HEK293 (cell line): ENCODE data around the gene SUOX.

Experiments
- CTCF ChIA-PET: fragments of 350-600 bp; formaldehyde crosslinking; extraction: SDS; loops from one replicate; lab custom pipeline; 2021; ENCODE audit warnings: antibody characterized with exemption; lab: Yijun Ruan, JAX
- POLR2A ChIA-PET: fragments of 300-600 bp; formaldehyde crosslinking; extraction: SDS; loops from one replicate; lab custom pipeline; 2020; ENCODE audit warnings: antibody characterized with exemption, inconsistent platforms; lab: Yijun Ruan, JAX
- H3K27ac ChIP-seq: fragments of 200-500 bp; sonication (Bioruptor generic); 2 replicates; pipeline ENCODE4 v1.5.1; 2014; ENCODE audit warnings: low read depth, low read length, control low read depth, inconsistent platforms; ENCODE audit errors: extremely low read depth
- H3K36me3 ChIP-seq, 2 experiments: fragments of 200-500 bp in 1 of 2; sonication (Bioruptor generic) in 1 of 2; 1 replicate in 1 of 2; 2 replicates in 1 of 2; pipeline ENCODE4 v1.5.1; 2014 to 2017; ENCODE audit warnings: inconsistent platforms in 2 of 2, low read length in 2 of 2; ENCODE audit not compliant: control insufficient read depth in 2 of 2, insufficient read depth in 1 of 2
- H3K4me1 ChIP-seq: fragments of 200-500 bp; sonication (Bioruptor generic); 2 replicates; pipeline ENCODE4 v1.5.1; 2014; ENCODE audit warnings: mild to moderate bottlenecking, low read length, inconsistent platforms; ENCODE audit not compliant: control insufficient read depth, insufficient read depth
- H3K4me3 ChIP-seq: 2 replicates; pipeline ENCODE4 v1.5.1; 2011; ENCODE audit warnings: low read depth, mild to moderate bottlenecking, control low read depth, low read length, moderate library complexity
- H3K9me3 ChIP-seq: fragments of 200-500 bp; sonication (Bioruptor generic); 2 replicates; pipeline ENCODE4 v1.5.1; 2014; ENCODE audit warnings: low read depth, low read length, inconsistent platforms; ENCODE audit not compliant: control insufficient read depth, insufficient read depth
- AEBP2 ChIP-seq: fragments of 450-650 bp; formaldehyde crosslinking; IDR thresholded peaks from 2 replicates; pipeline ENCODE4 v1.5.1; 2016; ENCODE audit warnings: missing biosample characterization, missing genetic modification characterization, borderline replicate concordance
- CTCF ChIP-seq: fragments of 450-650 bp; formaldehyde crosslinking; IDR thresholded peaks from 2 replicates; pipeline ENCODE4 v1.5.1; 2016; ENCODE audit warnings: missing biosample characterization, missing genetic modification characterization
- OVOL3 ChIP-seq: fragments of 450-650 bp; formaldehyde crosslinking; IDR thresholded peaks from 2 replicates; pipeline ENCODE4 v1.5.1; 2016; ENCODE audit warnings: missing biosample characterization, missing genetic modification characterization
- PRDM1 ChIP-seq: fragments of 450-650 bp; formaldehyde crosslinking; IDR thresholded peaks from 2 replicates; pipeline ENCODE4; 2016; ENCODE audit warnings: missing biosample characterization, missing genetic modification characterization
- ZEB2 ChIP-seq: fragments of 450-650 bp; formaldehyde crosslinking; IDR thresholded peaks from 2 replicates; pipeline ENCODE4 v1.5.1; 2016; ENCODE audit warnings: missing biosample characterization, missing genetic modification characterization
- ZFP37 ChIP-seq: fragments of 450-650 bp; formaldehyde crosslinking; IDR thresholded peaks from 2 replicates; pipeline ENCODE4 v1.5.1; 2016; ENCODE audit warnings: missing biosample characterization, missing genetic modification characterization
- ZNF221 ChIP-seq: fragments of 450-650 bp; formaldehyde crosslinking; IDR thresholded peaks from 2 replicates; pipeline ENCODE4 v1.5.1; 2017; ENCODE audit warnings: missing biosample characterization, missing genetic modification characterization, borderline replicate concordance
- ZNF248 ChIP-seq: fragments of 450-650 bp; formaldehyde crosslinking; IDR thresholded peaks from 2 replicates; pipeline ENCODE4 v1.5.1; 2017; ENCODE audit warnings: missing biosample characterization, missing genetic modification characterization
- ZNF274 ChIP-seq, 2 experiments: fragments of 200-500 bp in 1 of 2; fragments of 450-650 bp in 1 of 2; sonication (Bioruptor generic) in 1 of 2; formaldehyde crosslinking in 1 of 2; IDR thresholded peaks; 2 replicates each; pipeline versions ENCODE4 v1.5.1 to v1.6.1; 2014 to 2016; ENCODE audit warnings: borderline replicate concordance in 1 of 2, inconsistent platforms in 1 of 2, low read length in 1 of 2, missing biosample characterization in 1 of 2, missing genetic modification characterization in 1 of 2
- ZNF514 ChIP-seq: fragments of 450-650 bp; formaldehyde crosslinking; IDR thresholded peaks from 2 replicates; pipeline ENCODE4 v1.5.1; 2016; ENCODE audit warnings: missing biosample characterization, missing genetic modification characterization
- ZNF558 ChIP-seq: fragments of 450-650 bp; formaldehyde crosslinking; IDR thresholded peaks from 2 replicates; pipeline ENCODE4 v1.5.1; 2016; ENCODE audit warnings: missing biosample characterization, missing genetic modification characterization
- ZNF585B ChIP-seq: fragments of 450-650 bp; formaldehyde crosslinking; IDR thresholded peaks from 2 replicates; pipeline ENCODE4 v1.5.1; 2016; ENCODE audit warnings: missing biosample characterization, missing genetic modification characterization
- ZNF664 ChIP-seq: fragments of 450-650 bp; formaldehyde crosslinking; IDR thresholded peaks from 2 replicates; pipeline ENCODE4 v1.5.1; 2016; ENCODE audit warnings: missing biosample characterization, missing genetic modification characterization
- ZNF670 ChIP-seq: fragments of 450-650 bp; formaldehyde crosslinking; IDR thresholded peaks from 2 replicates; pipeline ENCODE4 v1.5.1; 2016; ENCODE audit warnings: missing biosample characterization, missing genetic modification characterization, low read depth
- TF ChIP-seq, protein P1 (sequence below): sonication (generic); formaldehyde crosslinking; IDR thresholded peaks from 2 replicates; pipeline ENCODE4 v1.8.1; 2022; ENCODE audit warnings: mild to moderate bottlenecking, moderate library complexity, missing genetic modification reagents
- TF ChIP-seq, protein P2 (sequence below): fragments of 450-650 bp; formaldehyde crosslinking; conservative IDR thresholded peaks from 2 replicates; pipeline ENCODE4 v1.5.1; 2016; ENCODE audit warnings: low read depth, missing biosample characterization, missing genetic modification characterization

Gene SUOX

GRCh38 chr12:56034586-56035332, 37.7 kb downstream of the SUOX start:
- H3K9me3 ChIP-seq = no peaks in the 10 kb centered on the region
- no peak overlapping the region for H3K4me3 ChIP-seq
- peaks cover 0 to 22% of the 10 kb centered on the region in 2 experiments; a peak in 2 of 3 replicates for H3K36me3 ChIP-seq
- CTCF ChIA-PET = interaction anchor here (2.0 kb wide), 1 partner anchor 39 kb away, joined by 4 read pairs; no protein-coding TSS in a partner anchor
- H3K27ac ChIP-seq = no peak overlapping the region
- H3K4me1 ChIP-seq = peaks cover 11% of the 10 kb centered on the region; the same call in 1 of the 2 replicates
- POLR2A ChIA-PET = no interaction called here
- no peak for TF ChIP-seq ZNF558 (tag by site-specific recombination)
- no peak for TF ChIP-seq ZNF221 (tag by site-specific recombination)
- TF ChIP-seq CTCF = no peak
- TF ChIP-seq ZNF248 = no peak
- TF ChIP-seq, protein P1, sequence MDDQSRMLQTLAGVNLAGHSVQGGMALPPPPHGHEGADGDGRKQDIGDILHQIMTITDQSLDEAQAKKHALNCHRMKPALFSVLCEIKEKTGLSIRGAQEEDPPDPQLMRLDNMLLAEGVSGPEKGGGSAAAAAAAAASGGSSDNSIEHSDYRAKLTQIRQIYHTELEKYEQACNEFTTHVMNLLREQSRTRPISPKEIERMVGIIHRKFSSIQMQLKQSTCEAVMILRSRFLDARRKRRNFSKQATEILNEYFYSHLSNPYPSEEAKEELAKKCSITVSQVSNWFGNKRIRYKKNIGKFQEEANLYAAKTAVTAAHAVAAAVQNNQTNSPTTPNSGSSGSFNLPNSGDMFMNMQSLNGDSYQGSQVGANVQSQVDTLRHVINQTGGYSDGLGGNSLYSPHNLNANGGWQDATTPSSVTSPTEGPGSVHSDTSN (CRISPR knock-in tag) = no peak
- TF ChIP-seq ZEB2 = no peak
- TF ChIP-seq, protein P2, sequence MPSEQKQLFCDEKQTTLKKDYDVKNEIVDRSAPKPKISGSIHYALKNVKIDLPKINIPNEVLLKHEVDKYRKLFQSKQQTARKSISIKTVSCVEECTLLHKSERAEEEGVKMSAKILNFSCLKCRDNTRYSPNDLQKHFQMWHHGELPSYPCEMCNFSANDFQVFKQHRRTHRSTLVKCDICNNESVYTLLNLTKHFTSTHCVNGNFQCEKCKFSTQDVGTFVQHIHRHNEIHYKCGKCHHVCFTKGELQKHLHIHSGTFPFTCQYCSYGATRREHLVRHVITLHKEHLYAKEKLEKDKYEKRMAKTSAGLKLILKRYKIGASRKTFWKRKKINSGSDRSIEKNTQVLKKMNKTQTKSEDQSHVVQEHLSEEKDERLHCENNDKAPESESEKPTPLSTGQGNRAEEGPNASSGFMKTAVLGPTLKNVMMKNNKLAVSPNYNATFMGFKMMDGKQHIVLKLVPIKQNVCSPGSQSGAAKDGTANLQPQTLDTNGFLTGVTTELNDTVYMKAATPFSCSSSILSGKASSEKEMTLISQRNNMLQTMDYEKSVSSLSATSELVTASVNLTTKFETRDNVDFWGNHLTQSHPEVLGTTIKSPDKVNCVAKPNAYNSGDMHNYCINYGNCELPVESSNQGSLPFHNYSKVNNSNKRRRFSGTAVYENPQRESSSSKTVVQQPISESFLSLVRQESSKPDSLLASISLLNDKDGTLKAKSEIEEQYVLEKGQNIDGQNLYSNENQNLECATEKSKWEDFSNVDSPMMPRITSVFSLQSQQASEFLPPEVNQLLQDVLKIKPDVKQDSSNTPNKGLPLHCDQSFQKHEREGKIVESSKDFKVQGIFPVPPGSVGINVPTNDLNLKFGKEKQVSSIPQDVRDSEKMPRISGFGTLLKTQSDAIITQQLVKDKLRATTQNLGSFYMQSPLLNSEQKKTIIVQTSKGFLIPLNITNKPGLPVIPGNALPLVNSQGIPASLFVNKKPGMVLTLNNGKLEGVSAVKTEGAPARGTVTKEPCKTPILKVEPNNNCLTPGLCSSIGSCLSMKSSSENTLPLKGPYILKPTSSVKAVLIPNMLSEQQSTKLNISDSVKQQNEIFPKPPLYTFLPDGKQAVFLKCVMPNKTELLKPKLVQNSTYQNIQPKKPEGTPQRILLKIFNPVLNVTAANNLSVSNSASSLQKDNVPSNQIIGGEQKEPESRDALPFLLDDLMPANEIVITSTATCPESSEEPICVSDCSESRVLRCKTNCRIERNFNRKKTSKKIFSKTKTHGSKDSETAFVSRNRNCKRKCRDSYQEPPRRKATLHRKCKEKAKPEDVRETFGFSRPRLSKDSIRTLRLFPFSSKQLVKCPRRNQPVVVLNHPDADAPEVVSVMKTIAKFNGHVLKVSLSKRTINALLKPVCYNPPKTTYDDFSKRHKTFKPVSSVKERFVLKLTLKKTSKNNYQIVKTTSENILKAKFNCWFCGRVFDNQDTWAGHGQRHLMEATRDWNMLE (tag by site-specific recombination) = no peak
- no peak for TF ChIP-seq ZFP37
- no peak for TF ChIP-seq ZNF664 (tag by site-specific recombination)
- TF ChIP-seq ZNF514 = no peak
- no peak for TF ChIP-seq PRDM1 (tag by site-specific recombination)
- no peak for TF ChIP-seq ZNF585B (tag by site-specific recombination)
- TF ChIP-seq ZNF274 (IDR thresholded peaks at IDR 0.05; ENCODE audit: low read length) = no peak
- no peak for TF ChIP-seq ZNF274 (tag by site-specific recombination; IDR thresholded peaks at IDR 0.05; ENCODE audit: borderline replicate concordance)
- no peak for TF ChIP-seq ZNF670
- no peak for TF ChIP-seq OVOL3
- no peak for TF ChIP-seq AEBP2
